Retina (tissue), 1 donor: ENCODE data around the gene GGCX.

Source experiments
- DNase-seq: peaks from one replicate; pipeline ENCODE4 v3.0.0-alpha.2; 2016

GGCX gene

DNA sequence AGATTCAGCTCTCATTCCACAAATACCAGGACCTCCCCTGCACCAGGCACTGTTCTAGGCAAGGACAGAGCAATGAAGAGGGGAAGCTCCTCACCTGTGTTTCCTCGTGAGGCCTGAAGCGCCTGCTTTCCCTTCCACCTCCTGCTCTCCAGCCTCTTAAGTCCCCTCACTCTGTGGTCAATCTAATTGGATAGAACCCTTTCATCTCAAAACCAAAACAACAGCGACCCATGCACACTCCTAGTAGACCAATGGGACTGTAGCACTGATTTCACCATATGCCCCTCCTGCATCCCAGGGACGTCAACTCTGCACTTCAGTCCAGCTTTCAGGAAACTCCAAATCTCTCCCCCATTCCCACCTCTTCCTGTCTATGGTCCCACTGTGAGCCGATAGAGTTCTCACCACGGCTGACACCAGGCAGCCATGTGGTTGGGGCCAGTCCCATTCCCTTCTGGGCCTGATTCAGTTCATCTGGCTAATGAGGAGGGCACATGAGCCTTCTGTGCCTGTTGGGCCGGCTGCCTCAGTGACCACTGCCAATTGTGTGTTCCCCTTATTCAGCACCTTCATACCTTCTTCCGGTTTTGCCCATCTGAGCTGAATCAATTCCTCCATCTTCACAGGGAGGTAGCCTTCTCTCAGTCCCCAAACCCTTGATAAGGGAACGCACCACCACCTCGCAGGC lies 55.6 kb downstream of the GGCX start:
- no peak for DNase-seq

DNA sequence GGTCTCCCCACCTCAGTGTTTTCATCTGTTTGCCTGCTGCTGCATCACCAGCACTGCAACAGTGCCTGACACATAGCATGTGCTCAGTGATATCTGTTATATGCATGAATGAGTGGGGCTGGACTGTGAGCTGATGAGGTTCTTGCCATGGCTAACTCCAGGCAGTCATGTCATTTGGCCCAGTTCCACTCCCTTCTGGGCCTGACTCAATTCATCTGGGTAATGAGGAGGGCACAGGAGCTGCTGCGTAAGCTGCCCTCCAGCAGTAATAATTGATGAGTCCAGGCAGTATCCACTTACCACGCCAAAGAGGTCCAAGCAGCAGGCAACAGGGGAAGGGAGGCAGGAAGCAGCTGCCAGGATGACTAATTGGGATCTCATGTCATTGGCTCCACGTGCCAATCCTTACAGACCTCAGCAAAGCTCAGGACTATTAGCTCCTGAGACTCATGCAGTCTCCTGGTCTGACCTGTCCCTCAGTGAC lies 56.5 kb downstream of the GGCX start:
- DNase-seq, result peak; percentile 61

DNA sequence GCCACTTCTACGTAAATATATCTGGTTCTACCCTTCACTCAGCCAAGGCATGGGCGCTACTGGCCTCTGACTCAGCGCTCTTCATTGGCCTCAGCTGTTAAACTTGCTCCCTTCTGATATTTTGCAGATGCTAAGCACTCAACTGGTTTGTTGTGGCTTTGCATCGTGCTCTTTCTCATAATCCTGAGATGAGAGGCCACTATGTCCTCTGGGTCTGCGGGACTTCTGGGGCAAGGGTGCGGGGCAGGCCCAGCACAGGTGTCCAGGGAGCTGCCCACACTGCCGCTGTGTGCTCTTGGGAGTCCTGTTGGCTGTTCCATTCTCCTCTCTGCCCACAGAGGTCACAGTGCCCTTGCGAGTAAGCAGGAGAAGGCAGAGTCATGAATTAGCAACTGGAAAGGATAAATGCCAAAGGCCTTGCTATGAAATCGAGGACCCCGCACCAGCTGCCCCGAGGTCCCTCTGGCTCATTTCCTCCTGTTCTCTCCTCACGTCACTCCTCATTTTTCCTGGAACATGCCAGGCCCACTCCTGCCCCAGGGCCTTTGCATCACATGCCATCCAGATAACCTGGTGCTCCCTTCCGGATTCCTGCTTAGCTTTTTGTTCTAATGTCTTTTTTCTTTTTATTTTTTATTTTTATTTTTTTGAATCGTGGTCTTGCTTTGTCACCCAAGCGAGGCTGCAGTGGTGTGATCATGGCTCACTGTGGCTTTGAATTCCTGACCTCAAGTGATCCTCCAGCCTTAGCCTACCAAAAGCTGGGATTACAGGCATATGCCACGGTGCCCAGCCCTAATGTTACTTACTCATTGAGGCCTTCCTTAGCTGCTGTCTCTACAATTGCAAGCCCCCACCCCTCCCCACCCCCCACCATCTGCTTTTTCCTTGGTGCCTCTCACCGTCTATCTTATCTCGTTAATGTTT lies 57.2 kb downstream of the GGCX start:
- DNase-seq, result no peak

DNA sequence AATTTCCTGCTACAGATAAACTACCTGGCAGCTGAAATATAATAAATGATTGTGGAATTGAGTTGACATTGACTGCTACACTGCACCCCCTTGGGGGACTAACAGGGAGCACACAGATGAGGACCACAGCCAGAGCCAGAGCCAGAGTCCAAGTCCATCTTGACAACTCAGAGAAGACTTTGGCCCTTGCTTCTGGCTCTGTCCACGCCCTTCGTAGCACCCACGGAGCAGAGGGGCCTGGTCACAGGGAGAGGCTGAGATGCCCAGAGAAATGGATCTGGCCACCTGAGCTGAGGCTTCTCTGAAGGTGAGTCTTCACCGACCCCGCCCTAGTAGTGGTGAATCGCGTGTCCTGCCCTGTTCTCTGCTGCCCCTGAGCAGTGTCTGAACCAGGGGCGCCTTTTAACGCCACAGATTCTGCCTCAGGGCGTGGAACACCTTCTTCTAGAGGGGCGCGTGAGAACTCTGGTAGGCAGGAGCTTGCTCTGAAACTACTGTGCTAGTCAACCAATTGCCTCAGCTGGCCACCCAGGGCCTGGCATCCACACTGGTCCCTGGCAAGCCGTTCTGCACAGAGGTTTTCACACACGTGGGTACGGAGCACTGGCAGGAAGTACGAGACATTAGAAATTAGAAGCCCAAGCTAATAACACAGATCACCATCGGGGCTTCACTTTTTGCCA lies 58.0 kb downstream of the GGCX start:
- no peak for DNase-seq

DNA sequence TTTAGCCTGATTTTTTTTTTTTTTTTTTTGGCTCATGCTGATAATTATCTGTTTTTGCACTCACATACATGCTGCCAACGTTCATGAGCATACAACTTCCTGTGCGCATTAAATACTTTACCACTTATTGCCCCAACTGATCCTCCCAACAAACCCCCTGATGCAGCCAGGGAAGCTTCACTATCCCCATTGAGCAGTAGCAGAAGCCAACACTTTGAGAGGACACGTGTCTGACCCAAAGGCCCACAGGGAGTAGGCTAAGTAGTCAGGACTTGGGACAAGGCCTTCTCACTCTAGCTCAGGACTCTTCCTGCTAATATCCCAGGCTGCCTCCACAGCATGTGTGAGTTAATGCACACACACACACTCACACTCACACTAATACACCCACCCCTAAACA lies 58.6 kb downstream of the GGCX start:
- no peak for DNase-seq

DNA sequence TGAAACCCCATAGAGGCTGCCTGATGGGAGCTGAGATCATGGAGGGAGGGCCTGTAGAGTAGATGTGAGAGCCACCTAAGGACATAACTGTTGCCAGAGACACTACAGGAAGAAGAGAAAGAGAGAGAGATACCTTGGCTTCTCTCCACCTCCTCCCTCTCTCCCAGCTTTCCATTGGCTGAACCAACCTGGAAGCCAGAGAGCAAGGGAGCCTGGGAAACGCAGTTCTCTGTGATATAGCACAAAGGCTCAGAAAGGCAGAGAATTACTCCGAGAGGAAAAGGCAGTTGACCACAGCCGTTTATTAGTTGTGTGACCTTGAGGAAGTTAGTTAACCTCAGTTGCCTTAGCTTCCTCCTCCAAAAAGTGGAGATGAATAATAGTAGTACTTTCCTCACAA lies 60.0 kb downstream of the GGCX start:
- no peak for DNase-seq

DNA sequence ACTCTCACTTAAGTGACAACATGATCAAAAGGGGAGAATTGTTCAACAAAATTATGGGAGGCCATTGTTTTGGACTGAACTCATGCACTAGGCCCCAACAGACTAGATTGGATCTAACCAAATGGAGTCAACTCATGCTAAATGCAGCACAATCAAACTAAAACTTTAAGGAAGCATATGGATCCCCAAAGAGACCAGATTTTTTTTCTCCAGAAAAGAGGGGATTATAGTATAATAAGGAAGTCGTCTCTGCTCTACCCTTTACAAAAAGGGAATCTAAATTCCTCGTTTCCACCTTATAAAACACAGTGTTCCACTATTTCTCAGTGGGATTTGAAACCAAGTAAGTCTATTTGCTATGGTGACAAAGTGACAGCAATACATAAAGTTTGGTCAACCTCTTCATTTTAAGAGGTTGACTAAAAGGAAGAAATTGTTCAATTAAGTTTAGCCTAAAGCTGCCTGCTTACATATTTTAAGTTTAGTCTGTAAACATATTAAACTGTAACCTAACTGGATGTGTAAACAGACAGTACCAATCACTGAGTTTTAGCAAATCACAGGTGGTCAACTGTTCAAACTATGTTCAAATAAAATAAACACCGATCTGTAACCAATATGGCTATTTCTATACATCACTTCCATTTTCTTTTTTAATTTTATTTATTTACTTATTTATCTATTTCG lies 63.2 kb downstream of the GGCX start:
- DNase-seq, result no peak

DNA sequence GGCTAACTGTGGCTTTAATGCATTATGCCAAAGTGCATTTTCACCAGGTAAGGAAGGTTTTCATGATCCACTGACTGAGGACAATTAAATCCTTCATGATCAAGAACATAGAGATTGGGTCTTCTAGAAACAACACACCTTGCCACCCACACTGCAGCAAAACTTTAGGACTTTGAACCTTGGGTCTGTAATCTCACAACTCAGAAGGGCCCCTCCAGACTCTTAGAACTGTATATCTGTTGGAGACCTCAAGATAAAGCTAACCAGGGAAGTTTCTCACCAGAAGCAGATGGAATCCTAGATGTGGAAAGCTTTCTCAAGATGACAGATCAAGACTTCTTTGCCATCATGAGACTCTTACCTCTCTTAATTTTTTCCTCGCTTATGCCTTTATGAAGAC lies 64.9 kb downstream of the GGCX start:
- no peak for DNase-seq
